ENCODE data around the gene TMCC1. TPM values are rescaled to one million over a fixed set of nuclear protein-coding genes. Genes with fewer than 3 reads are reported as not detected.

The TMCC1 gene
- total and polyA plus RNA-seq, 9 donors: 13.2 to 57.2 (median 42.4) TPM

- H3K27ac ChIP-seq: no peak overlapping the region
- TF ChIP-seq POLR2A (IDR thresholded peaks at IDR 0.05): no peak
- TF ChIP-seq, protein P1, sequence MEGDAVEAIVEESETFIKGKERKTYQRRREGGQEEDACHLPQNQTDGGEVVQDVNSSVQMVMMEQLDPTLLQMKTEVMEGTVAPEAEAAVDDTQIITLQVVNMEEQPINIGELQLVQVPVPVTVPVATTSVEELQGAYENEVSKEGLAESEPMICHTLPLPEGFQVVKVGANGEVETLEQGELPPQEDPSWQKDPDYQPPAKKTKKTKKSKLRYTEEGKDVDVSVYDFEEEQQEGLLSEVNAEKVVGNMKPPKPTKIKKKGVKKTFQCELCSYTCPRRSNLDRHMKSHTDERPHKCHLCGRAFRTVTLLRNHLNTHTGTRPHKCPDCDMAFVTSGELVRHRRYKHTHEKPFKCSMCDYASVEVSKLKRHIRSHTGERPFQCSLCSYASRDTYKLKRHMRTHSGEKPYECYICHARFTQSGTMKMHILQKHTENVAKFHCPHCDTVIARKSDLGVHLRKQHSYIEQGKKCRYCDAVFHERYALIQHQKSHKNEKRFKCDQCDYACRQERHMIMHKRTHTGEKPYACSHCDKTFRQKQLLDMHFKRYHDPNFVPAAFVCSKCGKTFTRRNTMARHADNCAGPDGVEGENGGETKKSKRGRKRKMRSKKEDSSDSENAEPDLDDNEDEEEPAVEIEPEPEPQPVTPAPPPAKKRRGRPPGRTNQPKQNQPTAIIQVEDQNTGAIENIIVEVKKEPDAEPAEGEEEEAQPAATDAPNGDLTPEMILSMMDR (IDR thresholded peaks at IDR 0.05): no peak
- TF ChIP-seq EP300 (IDR thresholded peaks at IDR 0.05): no peak
- peaks cover 27% of the 10 kb centered on the region for H3K4me1 ChIP-seq (ENCODE audit: insufficient read depth)
- H3K27me3 ChIP-seq: no peaks in the 10 kb centered on the region
- H3K36me3 ChIP-seq: no peaks in the 10 kb centered on the region
- no peaks in the 10 kb centered on the region for H3K9me3 ChIP-seq
- WGBS, 3 donors: 77 to 86% (median 84%) methylated on average over 5 of the region's 5 CpGs
- no peak for DNase-seq
- intact Hi-C loops (cut with DNase I): loop anchor here in 1 of 4 donors (10.0 kb wide), 1 partner anchor 117 kb away; no protein-coding TSS in a partner anchor
- no peak overlapping the region for H3K4me3 ChIP-seq
Observed at GRCh38 chr3:129601713-129602112, 291.8 kb downstream of the TMCC1 start.

GRCh38 chr3:129600348-129600747, 293.2 kb downstream of the TMCC1 start:
- TF ChIP-seq EP300 (IDR thresholded peaks at IDR 0.05): no peak
- TF ChIP-seq, protein P1 (IDR thresholded peaks at IDR 0.05): no peak
- TF ChIP-seq POLR2A (IDR thresholded peaks at IDR 0.05): no peak
- DNase-seq: no peak
- Histone ChIP-seq H3K4me3 (no peak overlapping the region), H3K27ac (no peak overlapping the region), H3K4me1 (ENCODE audit: insufficient read depth) (peaks cover 37% of the 10 kb centered on the region), H3K27me3 (no peaks in the 10 kb centered on the region), H3K36me3 (no peaks in the 10 kb centered on the region), H3K9me3 (no peaks in the 10 kb centered on the region)
- WGBS, 3 donors: 86 to 95% (median 88%) methylated on average over 2 of the region's 2 CpGs
- intact Hi-C loops (cut with DNase I): loop anchor here in 1 of 4 donors (10.0 kb wide), 1 partner anchor 116 kb away; no protein-coding TSS in a partner anchor

- Histone ChIP-seq H3K27ac (no peak overlapping the region), H3K27me3 (no peaks in the 10 kb centered on the region), H3K4me1 (ENCODE audit: insufficient read depth) (peaks cover 38% of the 10 kb centered on the region), H3K9me3 (no peaks in the 10 kb centered on the region), H3K36me3 (no peaks in the 10 kb centered on the region), H3K4me3 (no peak overlapping the region)
- TF ChIP-seq POLR2A (IDR thresholded peaks at IDR 0.05) (no peak), EP300 (IDR thresholded peaks at IDR 0.05) (no peak)
- TF ChIP-seq, protein P1 (IDR thresholded peaks at IDR 0.05): no peak
- WGBS, 3 donors: 64 to 88% (median 79%) methylated on average over 5 of the region's 5 CpGs
- no peak for DNase-seq
- intact Hi-C loops (cut with DNase I): loop anchor here in 2 of 4 donors (5.0 to 10.0 kb wide), 2 partner anchors 37 to 115 kb away; no protein-coding TSS in a partner anchor
Observed at GRCh38 chr3:129599607-129600006, 293.9 kb downstream of the TMCC1 start.

- no peaks in the 10 kb centered on the region for H3K27me3 ChIP-seq
- intact Hi-C loops (cut with DNase I): loop anchor here in 1 of 4 donors (5.0 kb wide), 1 partner anchor 37 kb away; no protein-coding TSS in a partner anchor
- DNase-seq: no peak
- peak overlapping the region in 1 of 2 donors; percentile 74 for H3K27ac ChIP-seq
- H3K4me1 ChIP-seq (ENCODE audit: insufficient read depth): peaks cover 41% of the 10 kb centered on the region
- H3K36me3 ChIP-seq: no peaks in the 10 kb centered on the region
- 86 to 90% (median 88%) methylated on average over 19 of the region's 19 CpGs for whole genome bisulfite sequencing, 3 donors
- H3K9me3 ChIP-seq: no peaks in the 10 kb centered on the region
- TF ChIP-seq EP300 (IDR thresholded peaks at IDR 0.05) (no peak), POLR2A (IDR thresholded peaks at IDR 0.05) (no peak)
- TF ChIP-seq, protein P1 (IDR thresholded peaks at IDR 0.05): no peak
- no peak overlapping the region for H3K4me3 ChIP-seq
Observed at GRCh38 chr3:129599073-129599472, 294.4 kb downstream of the TMCC1 start.
